ENCODE results near the gene LRRC38. TPM values are rescaled to one million over a fixed set of nuclear protein-coding genes. Genes with fewer than 3 reads are reported as not detected.

Gene LRRC38
- total and polyA plus RNA-seq, 2 of the 13 experiments (the other 11 are each of a cell fraction or from before 2014, with no cell fraction given), result not detected

DNA sequence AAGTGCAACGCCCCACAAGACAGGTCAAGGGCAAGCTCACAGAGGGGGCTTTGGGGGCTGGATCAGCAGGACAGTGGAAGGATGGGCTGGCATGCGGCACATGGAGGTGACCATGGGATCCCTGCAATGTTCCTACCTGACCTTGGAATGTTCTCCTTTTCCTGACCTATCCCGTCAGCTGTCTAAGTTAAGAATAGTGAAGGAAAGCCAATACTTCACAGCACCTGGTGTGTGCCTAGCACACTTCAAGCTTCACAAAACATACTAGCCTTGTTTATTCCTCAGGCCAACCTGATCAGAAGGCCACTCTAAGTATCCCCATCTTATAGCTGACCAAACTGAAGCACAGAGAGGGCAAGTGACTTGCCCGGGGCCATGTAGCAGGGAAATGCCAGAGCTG is 31.2 kb downstream of the LRRC38 start:
- BruUV-seq (replicated peaks), result no TSS peak

More for the DNA sequence above, 31.2 kb downstream of the LRRC38 start:
- H3K9ac ChIP-seq (ENCODE audit: insufficient read depth, low read depth, low read length), result no peak overlapping the region
- ChIA-PET CTCF (ENCODE audit: low intra/inter-chr PET ratio, low total read pairs) (no interaction called here), POLR2A (no interaction called here)
- TF ChIP-seq FOXJ3 (CRISPR knock-in tag; IDR thresholded peaks at IDR 0.05; ENCODE audit: borderline replicate concordance) (no peak), ZNF143 (CRISPR knock-in tag; IDR thresholded peaks at IDR 0.05) (no peak), ZNF317 (CRISPR knock-in tag; IDR thresholded peaks at IDR 0.05) (no peak), SKI (IDR thresholded peaks at IDR 0.05; ENCODE audit: partially characterized antibody) (no peak), ATF7-NPFF (CRISPR knock-in tag; IDR thresholded peaks at IDR 0.05; ENCODE audit: low read depth) (no peak), SP4 (CRISPR knock-in tag; IDR thresholded peaks at IDR 0.05) (no peak), RNF2 (conservative IDR thresholded peaks at IDR 0.05; ENCODE audit: low read depth) (no peak), ZNF761 (CRISPR knock-in tag; conservative IDR thresholded peaks at IDR 0.05) (no peak), ADNP (CRISPR knock-in tag; IDR thresholded peaks at IDR 0.05) (no peak), ZKSCAN8 (CRISPR knock-in tag; IDR thresholded peaks at IDR 0.05; ENCODE audit: borderline replicate concordance) (no peak), YEATS2 (CRISPR knock-in tag; IDR thresholded peaks at IDR 0.05; ENCODE audit: borderline replicate concordance) (no peak), RERE (CRISPR knock-in tag; IDR thresholded peaks at IDR 0.05; ENCODE audit: low read depth) (no peak)
- TF ChIP-seq, protein P1, sequence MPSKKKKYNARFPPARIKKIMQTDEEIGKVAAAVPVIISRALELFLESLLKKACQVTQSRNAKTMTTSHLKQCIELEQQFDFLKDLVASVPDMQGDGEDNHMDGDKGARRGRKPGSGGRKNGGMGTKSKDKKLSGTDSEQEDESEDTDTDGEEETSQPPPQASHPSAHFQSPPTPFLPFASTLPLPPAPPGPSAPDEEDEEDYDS (CRISPR knock-in tag; IDR thresholded peaks at IDR 0.05), result no peak
- no peak overlapping the region for H2AFZ ChIP-seq (ENCODE audit: low read length)
- no peak for FAIRE-seq
- H3K4me3 ChIP-seq (replicated peaks in 1 of 3; ENCODE audit: insufficient read depth in 1 of 3, low read depth in 2 of 3, low read length in 3 of 3), result no peak overlapping the region
- 26% methylated on average over 2 of the region's 4 CpGs for WGBS (ENCODE audit: low lambda C conversion rate)
- H3K4me2 ChIP-seq (ENCODE audit: low read depth, low read length), result no peak overlapping the region
- no peak for DNase-seq (ENCODE audit: low spot score)
- no peaks in the 10 kb centered on the region for H3K4me1 ChIP-seq (ENCODE audit: insufficient read depth, low read length)
- intact Hi-C loops (cut with micrococcal nuclease; ENCODE audit: unreplicated experiment), result no loop called here
- no peaks in the 10 kb centered on the region for H3K36me3 ChIP-seq (replicated peaks in 1 of 2; ENCODE audit: control insufficient read depth in 1 of 2, insufficient read depth in 2 of 2, low read length in 2 of 2)
- no peaks in the 10 kb centered on the region for H4K20me1 ChIP-seq (ENCODE audit: insufficient read depth, low read length)
- H3K79me2 ChIP-seq (ENCODE audit: insufficient read depth, low read length), result no peaks in the 10 kb centered on the region
- in situ Hi-C loops (cut with HindIII; ENCODE audit: extremely low pct_ligation_motif_present, low pct_unique_long_range_greater_than_20kb), result no loop called here
- no peak overlapping the region for H3K27ac ChIP-seq (ENCODE audit: extremely low read length, insufficient read depth, low read length)
- H3K27me3 ChIP-seq (ENCODE audit: control insufficient read depth in 1 of 2, insufficient read depth in 2 of 2, low read length in 2 of 2), result peaks cover 0 to 16% of the 10 kb centered on the region in 2 experiments; a peak in 3 of 5 replicates
- ATAC-seq, result no peak
- no peaks in the 10 kb centered on the region; the same call in 1 of the 2 replicates for H3K9me3 ChIP-seq (ENCODE audit: low read length)

Measured in HepG2 (cell line).